ENCODE measurements around the gene LTB4R. TPM values are rescaled to one million over a fixed set of nuclear protein-coding genes. Genes with fewer than 3 reads are reported as not detected.

The LTB4R gene
- total RNA-seq, 4 donors from 2014 or later, result 83.1 to 137 (median 117) TPM

- H3K4me3 ChIP-seq, result no peak overlapping the region
- H3K9me3 ChIP-seq, result no peaks in the 10 kb centered on the region
- peaks cover 4% of the 10 kb centered on the region for H3K4me1 ChIP-seq
- H3K27me3 ChIP-seq, result no peaks in the 10 kb centered on the region
- TF ChIP-seq POLR2A (IDR thresholded peaks at IDR 0.05), result no peak
- TF ChIP-seq POLR2AphosphoS5 (IDR thresholded peaks at IDR 0.05), result no peak
- no peak for TF ChIP-seq EP300 (IDR thresholded peaks at IDR 0.05)
- TF ChIP-seq CTCF (IDR thresholded peaks at IDR 0.05), result no peak
- no peak overlapping the region for H3K27ac ChIP-seq
- H3K36me3 ChIP-seq, result peaks cover 47% of the 10 kb centered on the region
- 79% methylated on average over 9 of the region's 9 CpGs for WGBS
- no peak for DNase-seq (ENCODE audit: low spot score in 2 of 2)
These were observed 20.6 kb upstream of the LTB4R start for GRCh38 chr14:24290746-24291145.

- TF ChIP-seq CTCF (IDR thresholded peaks at IDR 0.05) (no peak), POLR2AphosphoS5 (IDR thresholded peaks at IDR 0.05) (no peak), EP300 (IDR thresholded peaks at IDR 0.05) (no peak), POLR2A (IDR thresholded peaks at IDR 0.05) (no peak)
- H3K27ac ChIP-seq, result no peak overlapping the region
- H3K9me3 ChIP-seq, result no peaks in the 10 kb centered on the region
- peaks cover 56% of the 10 kb centered on the region for H3K36me3 ChIP-seq
- peaks cover 3% of the 10 kb centered on the region for H3K4me1 ChIP-seq
- no peak for DNase-seq (ENCODE audit: low spot score in 2 of 2)
- H3K27me3 ChIP-seq, result no peaks in the 10 kb centered on the region
- WGBS, result 88% methylated on average over 3 of the region's 3 CpGs
- H3K4me3 ChIP-seq, result no peak overlapping the region
These were observed 19.7 kb upstream of the LTB4R start for GRCh38 chr14:24291446-24292117.

- Histone ChIP-seq H3K27me3 (no peaks in the 10 kb centered on the region), H3K4me1 (peaks cover 10% of the 10 kb centered on the region), H3K4me3 (no peak overlapping the region), H3K36me3 (peaks cover 57% of the 10 kb centered on the region), H3K9me3 (no peaks in the 10 kb centered on the region), H3K27ac (no peak overlapping the region)
- no peak for DNase-seq (ENCODE audit: low spot score in 2 of 2)
- TF ChIP-seq POLR2A (IDR thresholded peaks at IDR 0.05), result no peak
- TF ChIP-seq EP300 (IDR thresholded peaks at IDR 0.05), result no peak
- no peak for TF ChIP-seq POLR2AphosphoS5 (IDR thresholded peaks at IDR 0.05)
- no peak for TF ChIP-seq CTCF (IDR thresholded peaks at IDR 0.05)
- 97% methylated on average over 8 of the region's 11 CpGs for WGBS
These were observed 19.0 kb upstream of the LTB4R start for GRCh38 chr14:24292118-24292807.

GRCh38 chr14:24293525-24293924, 17.8 kb upstream of the LTB4R start:
- TF ChIP-seq CTCF (IDR thresholded peaks at IDR 0.05), result no peak
- no peak for TF ChIP-seq EP300 (IDR thresholded peaks at IDR 0.05)
- TF ChIP-seq POLR2AphosphoS5 (IDR thresholded peaks at IDR 0.05), result no peak
- no peak for TF ChIP-seq POLR2A (IDR thresholded peaks at IDR 0.05)
- peaks cover 57% of the 10 kb centered on the region for H3K36me3 ChIP-seq

More at GRCh38 chr14:24293525-24293924, 17.8 kb upstream of the LTB4R start:
- 94% methylated on average over 2 of the region's 2 CpGs for WGBS
- H3K4me3 ChIP-seq, result no peak overlapping the region
- no peaks in the 10 kb centered on the region for H3K9me3 ChIP-seq
- no peak for DNase-seq (ENCODE audit: low spot score in 2 of 2)
- H3K27me3 ChIP-seq, result no peaks in the 10 kb centered on the region
- H3K27ac ChIP-seq, result no peak overlapping the region
- peaks cover 21% of the 10 kb centered on the region for H3K4me1 ChIP-seq
